ENCODE results near the gene PRSS35.
A peak's percentile ranks its signal among the peaks of the same experiment; 100 is the strongest.
"Not testable (repeated sequence)": the region's sequence is repeated elsewhere in the genome, so short reads cannot be mapped to it uniquely, and the experiment has no call there.

PRSS35 gene, protein sequence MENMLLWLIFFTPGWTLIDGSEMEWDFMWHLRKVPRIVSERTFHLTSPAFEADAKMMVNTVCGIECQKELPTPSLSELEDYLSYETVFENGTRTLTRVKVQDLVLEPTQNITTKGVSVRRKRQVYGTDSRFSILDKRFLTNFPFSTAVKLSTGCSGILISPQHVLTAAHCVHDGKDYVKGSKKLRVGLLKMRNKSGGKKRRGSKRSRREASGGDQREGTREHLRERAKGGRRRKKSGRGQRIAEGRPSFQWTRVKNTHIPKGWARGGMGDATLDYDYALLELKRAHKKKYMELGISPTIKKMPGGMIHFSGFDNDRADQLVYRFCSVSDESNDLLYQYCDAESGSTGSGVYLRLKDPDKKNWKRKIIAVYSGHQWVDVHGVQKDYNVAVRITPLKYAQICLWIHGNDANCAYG

DNA sequence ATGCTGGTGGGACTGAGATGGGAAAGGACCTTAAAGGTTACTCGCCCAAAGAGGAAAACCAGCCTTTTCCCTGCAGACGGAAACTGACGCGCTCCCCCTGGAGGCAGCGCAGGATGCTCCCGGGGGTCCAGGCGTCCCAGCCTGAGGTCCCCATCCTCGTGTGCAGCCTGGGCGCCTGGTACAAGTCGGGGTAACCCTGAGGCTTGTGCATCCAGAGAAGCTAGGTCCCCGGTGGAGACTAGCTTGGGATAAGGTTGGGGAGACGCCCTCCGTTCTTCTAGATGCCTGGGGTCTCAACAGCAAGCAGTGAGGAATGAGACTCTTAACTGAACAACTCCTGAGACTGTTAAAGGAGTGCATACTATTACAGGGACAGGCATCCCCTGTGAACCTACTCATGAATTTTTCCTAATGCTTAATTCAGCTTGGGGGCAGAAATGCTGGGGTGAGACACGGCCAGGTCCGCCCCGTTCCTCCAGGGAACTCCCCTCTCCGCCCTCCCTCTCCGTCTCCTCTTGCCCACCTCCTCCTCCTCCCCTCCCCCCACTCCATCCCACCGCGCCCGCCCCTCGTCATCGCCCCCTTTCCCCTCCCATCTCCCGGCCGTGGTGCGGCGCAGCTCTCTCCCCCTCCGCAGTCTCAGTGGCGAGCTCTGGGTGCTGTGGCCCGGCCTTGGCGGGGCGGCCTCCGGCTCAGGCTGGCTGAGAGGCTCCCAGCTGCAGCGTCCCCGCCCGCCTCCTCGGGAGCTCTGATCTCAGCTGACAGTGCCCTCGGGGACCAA is at the start of gene PRSS35:
Gene PRSS35, plus strand, starts transcription at position 634 of the 781 bp plus-strand sequence. CDS start 10,908 bp downstream, outside the sequence.
- DNase-seq, result peak; percentile 73

DNA sequence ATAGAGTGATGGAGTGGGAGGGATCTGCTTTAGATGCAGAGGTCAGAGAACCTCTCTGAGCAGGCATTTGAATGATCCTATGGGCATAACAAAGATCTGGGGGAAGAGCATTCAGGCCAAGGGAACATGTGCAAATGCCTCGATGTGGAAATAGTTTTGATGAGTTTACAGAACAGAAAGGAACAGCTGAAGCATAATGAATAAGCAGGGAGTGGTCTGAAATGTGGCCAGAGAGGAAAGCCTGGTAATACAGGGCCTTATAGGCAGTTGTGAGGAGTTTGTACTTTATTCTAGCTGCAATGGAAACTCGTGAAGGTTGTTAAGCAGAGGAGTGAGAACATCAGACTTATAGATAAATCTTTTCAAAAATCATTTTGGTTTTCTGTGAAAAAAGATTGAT is 48.4 kb upstream of the PRSS35 start:
- DNase-seq, result no peak

DNA sequence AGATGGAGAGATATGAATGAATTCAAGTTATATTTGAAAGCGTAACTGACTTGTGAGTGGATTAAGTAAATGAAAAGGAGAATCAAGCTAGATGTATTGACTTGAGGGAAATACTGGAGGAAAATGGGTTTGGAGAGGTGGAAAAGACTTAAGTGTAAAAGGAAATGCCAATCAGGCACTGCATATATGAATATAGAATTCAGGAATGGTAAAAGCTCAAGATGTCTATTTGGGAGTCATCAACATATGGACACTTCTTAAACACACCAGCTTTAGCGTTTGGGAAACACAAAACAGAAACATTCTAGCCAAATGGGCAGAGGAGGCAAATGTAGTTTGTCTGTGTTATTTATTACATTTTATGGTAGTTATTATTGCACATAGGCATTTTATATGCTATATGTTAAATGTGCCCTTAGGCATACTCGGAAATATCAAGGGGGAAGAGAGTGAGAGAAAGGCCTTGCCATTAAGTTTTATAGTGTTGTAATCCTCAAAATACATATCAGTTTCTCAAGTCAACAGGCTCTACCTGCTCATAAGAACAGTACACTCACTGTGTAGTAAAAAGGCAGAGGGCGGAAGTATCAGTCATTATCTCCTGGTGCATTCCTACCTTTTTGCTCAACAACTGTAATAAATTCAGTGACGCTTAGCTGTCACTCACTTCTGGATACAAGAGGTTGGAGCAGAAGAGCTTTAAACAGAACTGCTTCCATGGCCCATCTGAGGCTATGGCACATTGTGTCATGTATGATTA is 47.8 kb upstream of the PRSS35 start:
- DNase-seq, result no peak

DNA sequence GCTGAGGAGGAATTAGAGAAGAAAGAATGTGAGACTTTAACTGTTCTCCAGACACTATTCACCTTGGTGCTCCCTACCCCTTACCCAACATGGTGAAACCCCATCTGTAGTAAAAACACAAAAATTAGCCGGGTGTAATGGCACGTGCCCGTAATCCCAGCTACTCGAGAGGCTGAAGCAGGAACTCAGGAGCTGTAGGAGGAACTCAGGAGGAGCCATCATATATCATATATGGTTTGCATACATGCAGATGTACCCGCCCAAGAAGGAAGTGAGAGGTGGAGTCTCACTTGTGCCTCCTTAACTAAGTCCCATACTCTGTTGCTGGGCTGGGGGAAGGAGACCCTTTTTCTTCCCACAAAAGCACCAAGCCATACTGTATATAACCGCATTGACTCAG is 46.0 kb upstream of the PRSS35 start:
- no peak for DNase-seq

DNA sequence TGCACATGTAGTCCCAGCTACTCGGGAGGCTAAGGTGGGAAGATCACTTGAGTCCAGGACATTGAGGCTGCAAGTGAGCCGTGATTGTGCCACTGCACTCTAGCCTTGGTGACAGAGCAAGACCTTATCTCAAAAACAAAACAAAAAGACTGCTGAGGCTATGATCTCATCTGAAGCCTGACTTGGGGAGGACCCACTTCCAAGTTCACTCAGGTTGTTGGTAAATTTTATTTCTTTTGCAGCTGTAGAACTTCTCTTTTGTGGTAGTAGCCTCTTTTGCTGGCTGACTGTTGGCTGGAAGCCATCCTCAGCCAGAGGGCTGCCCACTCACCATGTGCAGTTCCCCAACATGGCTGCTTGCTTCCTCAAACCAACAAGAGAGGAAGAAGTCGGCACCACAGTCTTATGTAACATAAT is 44.7 kb upstream of the PRSS35 start:
- no peak for DNase-seq

DNA sequence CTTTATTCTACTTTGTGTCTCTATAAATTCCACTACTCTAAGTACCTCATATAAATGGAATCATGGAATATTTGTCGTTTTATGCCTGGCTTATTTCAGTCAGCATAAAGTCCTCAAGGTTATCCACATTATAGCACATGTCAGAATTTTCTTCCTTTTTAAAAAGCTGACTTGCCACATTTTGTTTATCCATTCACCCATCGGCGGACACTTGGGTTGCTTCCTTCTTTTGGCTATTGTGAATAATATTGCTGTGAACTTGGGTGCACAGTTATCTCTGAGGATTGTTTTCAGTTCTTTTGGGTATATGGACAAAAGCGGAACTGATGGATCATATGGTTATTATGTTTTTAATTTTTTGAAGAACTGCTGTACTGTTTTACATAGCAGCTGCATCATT is 42.3 kb upstream of the PRSS35 start:
- no peak for DNase-seq

DNA sequence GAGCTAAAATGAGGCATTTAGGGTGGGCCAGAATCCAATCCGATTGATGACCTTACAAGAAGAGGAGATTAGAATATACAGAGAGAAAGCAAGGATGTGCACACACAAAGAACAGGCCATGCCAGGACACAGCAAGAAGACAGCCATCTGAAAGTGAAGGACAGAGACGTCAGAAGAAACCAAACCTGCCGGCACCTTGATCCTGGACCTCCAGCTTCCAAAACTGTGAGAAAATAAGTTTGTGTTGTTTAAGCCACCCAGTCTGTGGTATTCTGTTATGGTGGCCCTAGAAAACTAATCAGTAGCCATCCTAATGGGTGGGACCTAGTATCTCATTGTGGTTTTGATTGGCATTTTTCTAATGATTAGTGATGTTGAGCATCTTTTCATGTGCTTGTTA is 41.7 kb upstream of the PRSS35 start:
- no peak for DNase-seq

DNA sequence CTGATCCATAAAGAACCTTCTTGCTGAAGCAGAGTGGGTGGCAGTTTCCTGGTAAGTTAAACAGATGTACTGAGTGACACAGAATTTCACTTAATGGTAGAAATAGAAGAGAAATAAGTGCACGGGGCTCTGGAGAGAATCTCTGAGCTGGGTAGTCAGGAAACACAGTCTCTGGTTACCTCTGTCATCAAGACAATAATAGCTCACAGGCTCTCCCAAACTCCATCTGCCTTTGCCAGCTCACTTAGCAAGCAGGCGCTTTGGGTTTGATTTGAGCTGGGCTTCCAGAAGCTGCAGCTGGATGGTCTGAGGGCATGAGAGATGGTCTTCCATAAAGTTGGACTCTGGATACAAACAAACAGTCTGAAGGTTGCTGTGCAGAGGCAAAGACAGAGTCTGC is 39.6 kb upstream of the PRSS35 start:
- no peak for DNase-seq

DNA sequence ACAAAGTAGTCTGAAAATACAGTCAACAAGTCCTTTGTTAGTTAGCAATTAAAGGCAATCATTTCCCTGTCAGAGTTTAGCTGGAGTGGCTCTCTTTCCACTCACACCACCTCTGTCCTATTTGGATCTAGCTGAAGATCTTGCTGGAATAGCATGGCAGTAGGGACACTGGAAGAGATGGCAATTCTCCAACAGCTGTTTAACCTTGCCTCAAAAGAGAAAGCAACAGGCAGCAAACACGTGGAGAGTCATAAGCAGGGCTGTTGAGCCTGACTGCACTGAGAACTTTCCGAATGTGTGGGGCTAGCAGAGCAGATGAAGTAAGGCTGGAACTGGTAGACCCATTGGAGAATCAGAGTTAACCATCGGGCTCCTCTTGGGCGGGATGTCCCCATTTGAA is 38.0 kb upstream of the PRSS35 start:
- DNase-seq, result peak; percentile 13

DNA sequence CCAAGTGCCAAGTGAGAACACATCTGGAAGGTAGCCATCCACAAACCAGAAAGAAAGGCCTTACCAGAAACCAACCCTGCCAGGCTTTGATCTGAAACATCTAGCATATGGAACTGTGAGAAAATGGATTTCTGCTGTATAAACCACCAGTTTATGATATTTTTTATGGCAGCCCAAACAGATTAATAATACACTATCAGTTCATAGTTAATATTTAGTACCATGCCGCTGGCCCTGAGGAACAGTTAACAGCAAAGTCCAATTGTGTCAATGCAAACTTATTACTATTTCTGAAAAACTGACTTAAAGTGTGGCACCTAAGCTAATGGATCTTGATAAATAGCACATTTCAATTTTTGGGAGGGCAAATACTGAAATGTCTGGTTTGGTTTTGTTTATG is 35.4 kb upstream of the PRSS35 start:
- DNase-seq, result no peak

DNA sequence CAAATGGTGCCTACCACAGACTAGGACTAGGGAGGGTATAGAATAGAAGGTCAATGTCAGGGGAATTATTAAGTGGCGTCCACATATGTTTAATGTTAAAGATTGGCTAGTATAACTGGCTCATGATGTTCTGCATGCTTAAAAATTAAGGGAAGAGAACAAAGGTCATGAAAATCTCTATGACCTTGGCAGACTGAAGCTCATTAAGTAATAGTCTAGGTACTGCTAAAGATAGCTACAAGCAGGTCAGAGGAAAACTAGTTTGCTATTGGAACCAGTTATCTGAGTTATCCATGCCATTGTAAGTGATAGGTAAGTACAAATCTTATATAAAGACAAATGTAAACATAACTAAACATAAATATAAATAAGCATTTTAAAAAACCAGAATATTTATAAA is 32.9 kb upstream of the PRSS35 start:
- DNase-seq, result no peak

DNA sequence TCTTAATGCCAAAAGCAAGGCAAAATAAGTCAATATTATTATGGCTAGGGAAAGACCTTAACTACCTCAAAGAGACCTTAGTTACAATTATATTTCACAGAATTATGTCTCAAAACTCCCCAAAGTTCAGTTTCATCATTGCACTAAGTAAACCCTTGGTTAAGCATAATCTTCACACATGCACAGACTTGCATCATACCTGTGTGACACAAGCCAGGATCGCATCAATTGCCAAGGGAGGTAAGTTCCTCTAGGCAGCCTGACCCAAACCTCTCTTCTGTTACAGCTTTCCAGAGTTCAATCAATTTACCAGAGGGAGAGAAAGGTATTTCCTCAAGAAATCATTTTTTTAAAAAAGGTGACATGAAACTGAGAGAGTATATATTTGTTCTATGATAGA is 31.9 kb upstream of the PRSS35 start:
- DNase-seq, result no peak

DNA sequence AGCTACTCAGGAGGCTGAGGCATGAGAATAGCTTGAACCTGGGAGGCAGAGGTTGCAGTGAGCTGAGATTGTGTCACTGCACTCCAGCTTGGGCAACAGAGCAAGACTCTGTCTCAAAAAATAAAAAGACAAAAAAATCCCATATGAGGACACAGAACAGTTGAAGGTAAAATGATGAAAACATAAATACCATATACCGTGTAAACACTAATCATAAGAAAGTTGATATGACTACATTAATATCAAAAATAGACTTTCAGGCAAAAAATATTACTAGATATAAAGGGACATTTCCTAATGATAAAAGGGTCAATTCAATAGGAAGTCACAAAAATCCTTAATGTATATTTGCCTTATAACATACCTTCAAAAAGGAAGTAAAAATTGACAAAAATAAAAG is 30.4 kb upstream of the PRSS35 start:
- not testable (repeated sequence) for DNase-seq

DNA sequence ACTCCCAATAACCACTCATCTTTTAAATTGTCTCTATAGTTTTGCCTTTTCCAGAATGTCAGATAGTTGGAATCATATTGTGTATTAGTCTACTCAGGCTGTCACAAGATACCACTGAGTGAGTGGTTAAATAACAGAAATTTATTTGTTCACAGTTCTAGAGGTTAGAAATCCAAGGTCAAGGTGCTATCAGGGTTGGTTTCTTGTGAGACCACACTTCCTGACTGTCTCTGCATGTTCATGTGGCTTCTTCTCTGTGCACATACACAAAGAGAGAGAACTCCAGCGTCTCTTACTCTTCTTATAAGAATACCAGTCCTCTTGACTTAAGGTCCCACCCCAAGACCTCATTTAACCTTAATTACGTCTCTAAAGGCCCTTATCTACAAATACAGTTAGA is 23.9 kb upstream of the PRSS35 start:
- no peak for DNase-seq

DNA sequence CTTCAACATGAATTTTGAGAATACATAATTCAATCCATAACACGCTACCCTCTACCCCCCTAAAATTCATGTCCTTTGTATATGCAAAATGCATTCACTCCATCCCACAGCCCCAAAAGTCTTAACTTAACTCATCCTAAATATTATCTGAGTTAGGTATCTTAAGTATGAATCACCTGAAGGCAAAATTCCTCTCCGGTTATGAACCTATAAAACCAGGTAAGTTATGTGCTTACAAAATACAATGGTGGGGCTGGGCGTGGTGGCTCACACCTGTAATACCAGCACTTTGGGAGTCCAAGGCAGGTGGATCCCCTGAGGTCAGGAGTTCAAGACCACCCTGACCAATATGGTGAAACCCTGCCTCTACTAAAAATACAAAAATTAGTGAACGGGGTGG is 23.5 kb upstream of the PRSS35 start:
- DNase-seq, result no peak

DNA sequence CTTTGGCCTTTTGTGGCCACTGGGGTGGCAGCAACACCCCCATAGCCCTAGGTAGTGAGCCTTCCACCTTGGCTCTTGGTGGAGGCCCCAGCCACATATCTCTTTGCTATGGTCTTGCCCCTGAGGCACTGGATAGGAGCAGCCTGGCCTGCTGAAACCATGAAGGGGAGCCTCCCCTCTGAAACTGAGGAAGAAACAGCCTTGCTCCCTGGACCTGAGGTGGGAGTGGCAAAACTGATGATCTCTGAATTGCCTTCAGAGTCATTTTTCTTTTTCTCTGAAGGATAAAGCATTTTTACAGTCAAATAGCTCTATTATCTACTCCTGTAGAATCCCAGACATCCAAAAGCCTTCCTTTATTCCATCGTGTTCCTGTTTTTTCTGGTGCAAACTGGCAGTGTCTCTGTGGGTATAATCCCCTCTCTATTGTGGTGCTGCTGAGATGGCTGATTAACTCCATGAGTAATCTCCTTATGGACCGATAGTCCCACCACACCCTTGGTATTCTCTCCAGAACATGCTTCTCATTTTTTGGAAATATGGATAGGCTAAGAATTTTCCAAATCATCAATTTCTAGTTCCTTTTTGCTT is 22.0 kb upstream of the PRSS35 start:
- no peak for DNase-seq

DNA sequence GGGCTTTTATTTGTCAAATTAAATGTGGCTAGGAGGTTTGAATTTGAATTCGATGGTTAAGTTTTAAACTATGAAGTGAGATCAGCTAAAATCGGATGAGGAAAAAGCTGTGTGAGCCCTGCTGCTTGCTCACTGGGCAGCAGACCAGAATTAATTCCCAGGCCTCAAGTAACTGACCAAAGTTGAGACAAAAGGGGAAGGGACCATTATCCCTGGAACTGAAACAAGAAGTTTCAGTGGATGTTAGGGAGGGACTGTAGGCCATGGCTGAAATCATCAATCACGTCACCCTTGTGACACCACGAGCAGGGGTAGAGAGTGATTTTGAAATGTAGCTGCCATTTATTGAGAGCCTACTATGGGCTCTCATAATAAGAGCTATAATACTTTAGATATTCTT is 7.0 kb upstream of the PRSS35 start:
- DNase-seq, result no peak

DNA sequence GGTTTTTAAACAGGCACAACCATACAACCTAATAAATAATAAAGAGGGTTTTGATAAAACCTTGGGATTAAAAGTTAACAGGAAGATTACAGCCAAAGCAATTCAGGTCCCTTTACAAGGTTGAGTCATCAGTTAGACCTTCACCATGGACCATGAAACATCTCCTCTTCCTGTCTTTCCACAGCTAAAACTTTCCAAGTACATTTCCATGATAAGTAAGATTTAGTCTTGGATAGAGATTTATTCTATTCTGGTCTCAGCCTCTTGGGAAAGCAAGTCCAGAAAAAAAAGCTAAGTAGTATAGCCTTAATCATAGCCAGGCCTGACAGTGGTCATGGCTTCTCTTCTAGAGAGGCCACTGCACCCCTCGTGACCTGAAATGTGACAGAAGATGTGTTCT is 2.9 kb upstream of the PRSS35 start:
- no peak for DNase-seq

DNA sequence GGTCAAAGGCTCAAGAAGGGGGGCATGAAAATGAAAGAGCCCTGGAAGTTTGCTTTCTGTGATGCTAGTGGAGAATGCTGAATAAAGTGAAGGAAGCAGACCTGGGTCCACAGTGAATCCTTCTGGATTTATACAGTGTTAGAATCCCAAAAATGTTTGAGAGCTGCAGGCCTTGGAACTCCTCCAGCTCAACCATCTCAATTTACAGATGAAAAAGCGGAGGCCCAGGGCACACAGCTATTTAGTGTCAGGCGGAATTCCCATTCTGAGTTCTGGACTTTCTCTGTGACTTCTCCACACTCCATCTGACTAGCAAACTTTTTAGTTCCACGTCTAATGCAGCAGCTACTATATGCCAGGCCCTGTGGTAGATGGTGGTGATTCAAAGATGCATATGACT is 1.5 kb upstream of the PRSS35 start:
- DNase-seq, result no peak

DNA sequence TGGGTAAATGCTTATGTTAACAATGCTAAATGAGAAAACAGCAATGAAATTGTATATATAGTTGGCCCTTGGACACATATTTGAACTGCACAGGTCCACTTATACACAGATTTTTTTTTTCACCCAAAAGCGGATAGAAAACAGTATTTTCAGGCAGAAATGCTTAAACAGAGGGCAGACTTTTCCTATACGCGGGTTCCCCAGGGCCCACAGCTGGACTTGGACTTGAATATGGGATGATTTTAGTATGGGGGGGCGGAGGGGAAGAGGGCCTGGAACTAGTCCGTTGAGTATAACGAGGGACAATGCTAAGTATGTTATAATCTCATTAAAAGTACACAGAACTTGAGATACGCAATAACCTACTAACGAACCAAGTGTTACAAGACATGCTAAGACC is 1.1 kb upstream of the PRSS35 start:
- DNase-seq, result no peak

DNA sequence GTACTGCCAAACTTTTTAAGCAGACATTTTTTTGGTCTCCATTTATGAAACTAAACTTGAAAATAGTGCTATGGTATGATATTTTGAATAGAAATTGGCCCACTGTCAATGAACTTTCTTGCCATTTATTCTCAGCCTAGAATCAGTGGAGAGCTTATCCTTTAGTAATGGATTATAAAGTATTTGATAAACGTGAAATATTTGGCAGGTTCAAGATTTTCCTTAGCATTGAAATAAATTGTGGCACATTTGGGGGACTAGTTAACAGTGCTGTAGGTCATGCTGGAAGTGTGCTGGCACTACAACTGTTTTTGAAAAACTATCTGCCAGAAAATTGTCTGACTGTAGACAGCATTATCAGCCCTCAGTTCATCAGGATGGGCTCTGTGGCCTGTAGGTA is 2.1 kb downstream of the PRSS35 start:
- no peak for DNase-seq

DNA sequence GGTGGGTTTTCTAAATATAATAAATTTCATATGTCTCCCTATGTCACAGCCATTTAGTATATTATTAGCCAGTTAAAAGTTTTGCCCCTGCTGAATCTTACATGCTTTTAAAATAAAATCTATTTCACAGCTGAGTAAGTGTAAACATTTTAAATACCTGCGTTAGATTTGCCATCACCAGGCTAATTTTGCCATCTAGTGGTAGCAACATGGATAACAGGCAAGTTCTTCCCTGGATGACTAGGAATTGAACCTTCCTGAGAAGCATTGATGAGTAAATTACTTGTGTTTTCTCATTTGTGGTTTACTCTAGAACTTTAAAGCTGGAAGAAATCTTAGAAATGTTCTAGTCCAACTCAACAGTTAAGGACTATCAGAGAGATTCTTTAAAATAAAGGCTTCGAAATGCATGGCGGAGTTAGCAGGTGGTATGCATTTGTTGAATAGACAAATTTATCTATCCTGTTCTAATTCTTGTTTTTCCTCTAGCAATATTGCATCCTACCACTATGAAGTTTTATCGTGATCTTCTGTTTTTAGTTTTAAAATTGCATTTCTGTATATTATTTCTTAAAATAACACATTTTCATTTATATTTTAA is 2.6 kb downstream of the PRSS35 start:
- peak; percentile 70 for DNase-seq

DNA sequence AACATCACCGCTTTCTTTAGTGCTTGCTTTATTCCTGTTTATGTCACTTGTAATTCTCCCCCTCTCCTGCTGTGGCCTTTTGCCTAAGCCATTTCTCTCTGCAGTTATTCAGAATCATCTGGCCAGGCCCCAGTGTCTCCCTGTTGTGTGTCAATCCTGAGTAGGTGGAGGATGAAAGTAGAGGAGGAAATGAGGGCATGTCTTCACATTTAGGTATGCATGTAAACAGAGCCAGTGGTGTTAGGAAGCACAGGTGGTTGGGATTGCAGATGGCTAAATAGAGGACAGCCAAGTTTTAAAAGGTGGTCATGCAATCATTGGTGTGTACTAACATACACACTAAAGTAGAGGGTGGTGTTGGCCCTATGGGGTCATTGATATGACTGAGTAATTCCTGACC is 5.2 kb downstream of the PRSS35 start:
- DNase-seq, result no peak
